Effector CD8-positive, alpha-beta T cell (primary cell): ENCODE data around the gene FAM50A.

Experiments
- DNase-seq: peaks from one replicate; lab custom pipeline; 2025; lab: John Stamatoyannopoulos, UW

FAM50A gene

DNA sequence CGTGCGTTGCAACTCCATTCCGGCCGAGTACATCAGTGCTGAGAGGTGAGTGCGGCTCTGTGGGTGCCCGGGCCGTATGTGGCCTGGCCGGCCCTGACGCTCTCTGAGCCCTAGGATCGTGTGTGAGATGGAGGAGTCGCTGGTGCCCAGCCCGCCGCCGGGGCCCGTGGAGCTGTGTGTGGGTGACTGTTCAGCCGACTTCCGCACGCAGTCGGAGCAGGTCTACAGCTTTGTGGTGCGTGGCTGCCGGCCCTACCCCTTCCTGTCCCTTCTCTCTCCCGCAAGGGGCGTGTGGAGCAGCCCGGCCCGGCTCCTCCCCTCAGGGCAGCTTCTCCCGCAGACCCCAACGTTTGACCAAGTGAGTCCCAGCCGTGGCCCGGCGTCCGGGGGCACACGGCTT lies 22.1 kb downstream of the FAM50A start:
- DNase-seq: no peak

DNA sequence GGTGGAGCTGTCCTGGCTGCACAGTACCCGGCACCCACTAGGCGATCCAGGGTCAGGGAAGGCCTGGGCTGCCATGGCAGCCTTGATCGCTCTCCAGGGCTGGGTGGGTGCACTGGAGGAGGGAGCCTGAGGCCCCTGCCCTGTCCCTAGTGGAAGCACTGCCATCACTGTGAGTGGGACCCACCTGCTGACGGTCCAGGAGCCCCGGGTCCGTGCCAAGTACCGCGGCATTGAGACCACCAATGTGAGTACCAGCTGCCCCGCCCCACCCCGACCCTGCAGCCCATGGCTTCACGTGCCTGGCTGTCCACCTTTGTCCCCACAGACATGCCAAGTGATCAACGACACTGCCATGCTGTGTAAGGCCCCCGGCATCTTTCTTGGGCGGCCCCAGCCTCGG lies 23.0 kb downstream of the FAM50A start:
- DNase-seq: no peak

DNA sequence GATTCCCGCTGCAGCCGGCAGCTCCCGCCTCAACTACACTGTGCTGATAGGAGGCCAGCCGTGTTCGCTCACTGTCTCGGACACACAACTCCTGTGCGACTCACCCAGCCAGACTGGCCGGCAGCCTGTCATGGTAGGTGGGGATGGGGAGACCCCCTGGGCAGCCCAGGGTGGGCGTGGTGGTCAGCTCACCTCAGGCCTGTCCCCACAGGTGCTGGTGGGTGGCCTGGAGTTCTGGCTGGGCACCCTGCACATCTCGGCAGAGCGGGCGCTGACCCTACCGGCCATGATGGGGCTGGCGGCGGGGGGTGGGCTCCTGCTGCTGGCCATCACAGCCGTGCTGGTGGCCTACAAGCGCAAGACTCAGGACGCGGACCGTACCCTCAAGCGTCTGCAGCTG lies 23.6 kb downstream of the FAM50A start:
- DNase-seq: no peak

DNA sequence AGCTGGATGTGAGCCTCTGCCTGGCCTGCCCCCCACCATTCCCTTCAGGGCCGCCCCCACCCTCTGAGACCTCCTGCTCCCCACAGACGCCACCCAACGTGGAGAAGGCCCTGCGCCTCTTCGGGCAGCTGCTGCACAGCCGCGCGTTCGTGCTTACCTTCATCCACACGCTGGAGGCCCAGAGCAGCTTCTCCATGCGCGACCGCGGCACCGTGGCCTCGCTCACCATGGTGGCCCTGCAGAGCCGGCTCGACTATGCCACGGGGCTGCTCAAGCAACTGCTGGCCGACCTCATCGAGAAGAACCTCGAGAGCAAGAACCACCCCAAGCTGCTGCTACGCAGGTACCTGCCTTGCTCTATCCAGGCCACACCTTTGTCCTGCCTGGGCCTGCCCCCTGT lies 24.3 kb downstream of the FAM50A start:
- DNase-seq: no peak

DNA sequence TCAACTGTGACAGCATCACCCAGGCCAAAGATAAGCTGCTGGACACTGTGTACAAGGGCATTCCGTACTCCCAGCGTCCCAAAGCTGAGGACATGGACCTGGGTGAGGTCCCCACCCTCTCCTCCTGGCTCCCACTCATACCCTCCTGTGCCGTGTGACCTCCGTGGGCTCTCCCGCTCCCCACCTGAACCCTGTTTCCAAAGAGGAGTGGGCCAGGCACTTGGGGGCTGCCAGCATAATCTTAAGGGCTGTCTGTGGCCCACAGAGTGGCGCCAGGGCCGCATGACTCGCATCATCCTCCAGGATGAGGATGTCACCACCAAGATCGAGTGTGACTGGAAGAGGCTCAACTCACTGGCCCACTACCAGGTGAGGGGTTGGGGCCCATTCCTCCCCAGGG lies 25.2 kb downstream of the FAM50A start:
- DNase-seq: no peak

DNA sequence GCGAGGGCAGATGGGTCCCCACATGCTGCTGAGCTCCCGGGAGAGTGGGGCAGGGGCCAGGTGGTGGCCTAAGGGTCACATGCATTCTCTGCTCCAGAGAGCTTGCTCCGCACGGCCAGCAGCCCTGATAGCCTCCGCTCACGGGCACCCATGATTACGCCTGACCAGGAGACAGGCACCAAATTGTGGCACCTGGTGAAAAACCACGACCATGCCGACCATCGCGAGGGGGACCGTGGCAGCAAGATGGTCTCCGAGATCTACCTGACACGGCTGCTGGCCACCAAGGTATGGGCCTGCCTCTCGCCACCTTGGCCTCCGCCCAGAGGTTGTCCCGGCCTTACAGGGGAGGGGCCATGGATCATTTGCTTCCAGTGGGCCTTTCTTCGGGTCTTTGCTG lies 25.9 kb downstream of the FAM50A start:
- DNase-seq: no peak

DNA sequence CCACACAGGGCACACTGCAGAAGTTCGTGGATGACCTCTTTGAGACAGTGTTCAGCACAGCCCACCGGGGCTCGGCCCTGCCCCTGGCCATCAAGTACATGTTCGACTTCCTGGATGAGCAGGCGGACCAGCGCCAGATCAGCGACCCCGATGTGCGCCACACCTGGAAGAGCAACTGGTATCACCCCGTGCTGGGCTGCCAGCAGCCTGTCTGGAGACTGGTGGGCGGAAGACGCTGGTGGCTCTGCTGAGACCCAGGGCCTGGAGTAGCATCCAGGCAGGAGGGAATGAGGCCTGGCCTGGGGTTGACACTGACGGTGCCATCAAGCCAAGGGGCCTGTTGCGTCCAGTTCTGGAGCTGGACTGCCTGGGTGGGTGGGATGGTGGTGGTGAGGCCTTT lies 26.5 kb downstream of the FAM50A start:
- no peak for DNase-seq

DNA sequence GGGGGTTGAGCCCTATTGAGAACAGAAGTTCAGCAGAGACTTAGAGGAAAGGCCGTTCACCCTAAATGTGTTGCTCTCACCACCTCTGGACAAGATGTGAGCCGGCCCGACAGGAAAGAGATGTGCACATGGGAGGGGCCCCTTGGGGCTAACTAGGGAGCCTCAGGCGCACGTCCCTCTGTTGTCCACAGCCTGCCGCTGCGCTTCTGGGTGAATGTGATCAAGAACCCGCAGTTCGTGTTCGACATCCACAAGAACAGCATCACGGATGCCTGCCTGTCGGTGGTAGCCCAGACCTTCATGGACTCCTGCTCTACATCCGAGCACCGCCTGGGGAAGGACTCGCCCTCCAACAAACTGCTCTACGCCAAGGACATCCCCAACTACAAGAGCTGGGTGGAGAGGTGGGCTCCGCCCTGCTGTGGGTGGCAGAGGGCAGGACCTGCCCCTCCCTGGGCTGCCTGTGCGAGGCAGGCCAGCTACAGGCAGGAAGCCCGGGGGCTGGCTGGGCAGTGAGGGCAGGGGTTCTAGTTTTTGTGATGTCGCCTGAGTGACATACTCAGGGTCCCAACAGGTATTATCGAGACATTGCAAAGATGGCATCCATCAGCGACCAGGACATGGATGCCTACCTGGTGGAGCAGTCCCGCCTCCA lies 27.1 kb downstream of the FAM50A start:
- DNase-seq: no peak

DNA sequence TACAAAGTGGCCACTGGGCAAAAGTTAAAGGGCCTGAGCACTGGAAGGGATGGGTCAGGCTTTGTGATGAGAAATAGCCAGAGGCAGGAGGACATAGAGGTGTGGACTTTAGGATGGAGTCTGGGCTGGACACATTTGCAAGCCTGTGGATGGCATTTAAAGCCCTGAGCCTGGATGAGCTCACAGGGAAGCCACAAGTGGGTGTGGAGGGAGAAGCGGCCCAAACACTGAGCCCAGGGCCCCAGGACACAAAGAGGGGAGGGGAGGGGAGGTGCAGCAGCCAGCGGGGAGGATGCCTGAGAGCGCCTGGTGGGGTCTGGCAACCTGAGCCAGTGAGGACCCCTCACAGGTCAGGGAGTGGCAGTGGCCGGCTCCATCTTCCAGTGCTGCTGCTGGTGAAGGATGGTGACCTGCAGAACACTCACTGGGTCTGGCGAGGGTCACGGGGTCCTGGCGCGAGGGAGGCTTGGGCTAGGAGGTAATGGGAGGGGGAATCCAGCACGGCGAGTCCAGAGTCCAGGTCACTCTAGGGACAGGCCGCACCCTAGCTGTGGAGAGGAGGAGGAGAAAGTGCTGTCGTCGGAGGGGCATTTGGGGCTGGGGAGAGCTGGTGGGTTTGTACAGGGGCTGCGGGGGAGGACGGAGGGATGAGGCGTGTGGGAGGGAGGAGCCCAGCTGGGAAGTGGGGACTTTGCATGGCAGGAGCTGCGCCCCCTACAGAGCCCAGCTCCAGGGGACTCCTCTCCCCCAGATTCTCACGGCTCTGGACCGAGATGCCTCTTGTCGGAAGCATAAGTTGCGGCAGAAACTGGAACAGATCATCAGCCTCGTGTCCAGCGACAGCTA lies 28.1 kb downstream of the FAM50A start:
- no peak for DNase-seq

DNA sequence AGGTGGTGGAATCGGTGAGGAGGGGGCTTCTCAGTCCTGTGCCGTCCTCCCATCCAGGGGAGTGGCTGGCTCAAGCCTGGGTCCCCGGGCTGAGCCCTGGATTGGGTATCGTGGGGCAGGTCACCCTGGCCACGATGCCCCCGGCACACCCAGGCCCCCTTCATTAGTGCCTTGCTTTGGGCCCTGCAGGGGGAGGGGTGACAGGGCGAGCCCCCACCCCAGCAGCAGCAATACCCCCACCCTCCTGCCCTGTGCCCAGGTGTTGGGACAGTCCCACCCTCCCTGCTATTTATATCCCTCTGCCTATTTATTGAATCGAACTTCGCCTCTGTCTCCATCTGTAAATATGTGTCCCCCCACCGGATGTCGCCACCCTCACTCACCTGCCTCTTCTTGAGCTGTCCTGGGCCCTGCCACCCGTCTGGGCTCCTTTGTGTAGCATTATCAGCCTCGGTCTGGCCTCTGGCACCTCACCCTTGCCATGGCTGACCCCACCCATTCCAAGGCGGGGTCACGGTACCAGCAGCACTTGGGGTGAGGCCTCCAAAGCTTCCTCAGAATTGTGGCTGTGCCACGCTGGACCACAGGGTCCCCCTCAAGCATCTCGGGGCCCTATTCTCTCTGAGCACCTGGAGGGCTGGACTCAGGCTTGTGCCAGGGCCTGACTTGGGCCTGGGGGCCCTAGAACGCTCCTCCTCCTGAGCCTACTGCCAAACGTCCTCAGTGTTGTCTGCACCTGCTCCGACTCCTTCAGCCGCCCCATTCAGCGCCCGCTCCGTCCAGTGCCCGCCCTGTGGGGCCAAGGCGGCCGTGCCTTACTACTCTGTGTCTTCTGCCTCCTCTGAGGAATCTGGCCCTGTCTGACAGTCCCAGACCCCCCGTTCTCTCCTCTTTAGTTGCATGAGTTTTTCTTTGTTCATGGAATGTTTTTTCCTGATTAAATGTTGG lies 29.0 kb downstream of the FAM50A start:
- no peak for DNase-seq

DNA sequence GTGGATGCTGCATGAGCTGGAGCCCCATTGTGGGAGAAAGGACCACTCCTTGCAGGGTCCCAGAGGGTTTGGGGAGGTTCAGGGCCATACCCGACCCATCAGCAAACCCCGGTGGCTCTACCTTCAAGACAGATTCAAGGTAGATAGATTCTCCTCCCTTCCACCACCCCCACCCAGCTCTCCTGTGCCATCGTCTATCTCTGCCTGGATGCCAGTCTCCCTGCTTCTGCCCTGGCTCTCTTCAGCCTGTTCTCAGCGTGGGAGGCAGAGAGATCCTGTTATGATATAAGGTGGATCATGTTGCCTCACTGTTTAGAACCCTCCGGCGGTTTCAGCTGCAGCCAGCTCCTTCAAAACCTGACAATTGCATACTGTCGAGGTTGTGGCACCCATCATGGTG lies 29.7 kb downstream of the FAM50A start:
- DNase-seq: no peak

DNA sequence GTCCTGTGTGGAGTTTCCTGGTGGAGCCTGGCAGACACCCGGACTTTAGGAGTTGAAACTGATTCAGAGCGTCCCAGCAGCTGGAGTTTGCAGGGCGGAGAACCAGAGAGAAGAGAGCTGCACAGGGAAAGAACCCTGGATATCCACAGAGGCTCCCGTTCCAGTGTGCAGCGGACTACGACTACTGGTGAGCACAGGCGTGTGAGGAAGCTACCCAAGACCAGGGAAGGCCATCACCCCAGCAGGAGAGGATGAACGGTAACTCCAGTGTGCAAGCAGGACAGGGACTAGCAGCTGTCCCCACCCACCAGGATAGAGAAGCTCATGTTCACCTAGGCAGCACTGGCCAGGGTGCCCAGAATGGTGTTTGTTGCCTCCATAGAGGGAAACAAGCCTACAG lies 32.9 kb downstream of the FAM50A start:
- no peak for DNase-seq

DNA sequence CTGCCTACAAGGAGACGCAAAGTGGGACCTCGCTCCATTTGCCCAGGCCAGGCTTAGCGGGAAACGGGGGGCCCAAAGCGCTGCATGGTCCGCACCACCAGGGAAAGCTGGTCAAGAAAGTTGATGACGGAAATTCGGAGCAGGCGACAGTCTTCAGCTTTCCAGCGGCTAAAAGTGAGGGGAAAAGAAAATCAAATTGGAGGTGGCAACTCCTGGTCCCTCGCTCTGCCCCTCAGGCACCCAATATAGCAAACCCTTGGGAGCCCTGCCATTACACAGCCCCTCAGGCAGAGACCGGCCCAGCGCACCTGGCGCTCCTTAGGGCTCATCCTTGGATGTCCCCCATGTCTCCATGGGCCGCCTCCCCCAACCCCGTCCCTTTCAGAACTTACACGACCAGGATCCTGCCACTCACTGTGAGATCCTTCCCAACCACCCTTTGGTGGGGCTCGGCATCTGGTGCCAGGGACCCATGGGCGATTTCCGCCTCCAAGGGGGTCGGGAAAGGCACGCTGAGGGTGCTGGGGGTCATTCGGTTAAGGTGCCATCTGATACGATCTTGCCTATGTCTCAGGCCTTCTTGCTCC lies 34.0 kb downstream of the FAM50A start:
- DNase-seq: no peak

DNA sequence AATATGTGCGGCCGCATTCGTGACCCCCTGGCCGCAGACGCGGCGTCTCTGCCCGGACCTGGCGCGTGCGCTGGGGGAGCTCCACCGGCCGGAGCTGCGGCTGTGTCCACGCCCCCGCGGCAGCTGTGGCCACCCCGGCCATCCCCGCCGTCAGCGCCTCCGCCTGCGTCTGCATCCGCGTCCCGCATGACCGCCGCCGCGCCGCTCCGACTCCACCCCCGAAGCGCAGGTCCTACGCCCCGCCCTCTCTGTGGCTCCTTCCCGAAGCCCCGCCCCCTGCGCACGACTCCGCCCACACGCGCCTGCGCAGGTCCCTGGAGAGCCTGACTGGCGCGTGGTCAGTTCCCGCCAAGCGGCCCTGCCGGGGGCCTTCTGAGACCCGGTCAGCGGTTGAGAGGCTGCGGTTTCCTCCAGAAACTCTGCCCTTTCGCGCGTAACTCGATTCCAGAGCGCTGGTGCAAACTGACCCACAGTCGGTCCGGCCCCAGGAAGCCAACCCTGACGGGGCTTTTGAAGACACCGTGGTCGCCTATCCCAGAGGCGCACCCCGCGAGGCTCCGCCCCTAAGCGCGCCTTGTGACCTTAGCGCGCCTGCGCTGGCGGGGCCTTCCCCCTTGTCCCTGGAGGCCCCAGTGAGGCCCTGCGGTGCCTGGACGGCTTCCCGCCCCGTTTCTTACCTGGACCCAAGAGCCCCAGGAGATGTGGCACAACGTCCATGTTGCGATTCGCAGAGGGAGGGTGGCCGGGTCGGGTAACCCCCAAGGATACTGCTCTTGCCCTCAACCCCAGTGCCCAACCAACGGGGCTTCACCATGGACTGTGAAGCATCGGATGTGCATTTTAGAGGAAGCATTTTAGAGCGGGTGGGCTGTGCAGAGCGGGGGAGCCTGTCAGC lies 35.0 kb downstream of the FAM50A start, which contains the start of gene LAGE3:
LAGE3 (minus strand) TSS at position 554 of the 895 bp plus-strand sequence; CDS start at position 188, 366 bp downstream.
- DNase-seq: peak; percentile 87

DNA sequence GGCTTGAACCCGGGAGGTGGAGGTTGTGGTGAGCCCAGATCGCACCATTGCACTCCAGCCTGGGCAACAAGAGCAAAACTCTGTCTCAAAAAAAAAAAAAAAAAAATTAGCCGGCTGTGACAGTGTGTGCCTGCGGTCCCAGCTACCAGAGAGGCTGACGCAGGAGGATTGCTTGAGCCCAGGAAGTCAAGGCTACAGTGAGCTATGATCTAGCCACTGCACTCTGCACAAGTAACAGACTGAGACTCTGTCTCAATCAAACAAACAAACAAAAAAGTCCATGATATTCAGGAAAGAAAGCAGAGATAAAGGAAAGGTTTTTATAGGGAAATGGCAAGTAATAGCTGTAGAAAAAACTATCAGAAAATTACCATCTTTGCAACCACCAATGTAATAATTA lies 37.3 kb downstream of the FAM50A start:
- no peak for DNase-seq

DNA sequence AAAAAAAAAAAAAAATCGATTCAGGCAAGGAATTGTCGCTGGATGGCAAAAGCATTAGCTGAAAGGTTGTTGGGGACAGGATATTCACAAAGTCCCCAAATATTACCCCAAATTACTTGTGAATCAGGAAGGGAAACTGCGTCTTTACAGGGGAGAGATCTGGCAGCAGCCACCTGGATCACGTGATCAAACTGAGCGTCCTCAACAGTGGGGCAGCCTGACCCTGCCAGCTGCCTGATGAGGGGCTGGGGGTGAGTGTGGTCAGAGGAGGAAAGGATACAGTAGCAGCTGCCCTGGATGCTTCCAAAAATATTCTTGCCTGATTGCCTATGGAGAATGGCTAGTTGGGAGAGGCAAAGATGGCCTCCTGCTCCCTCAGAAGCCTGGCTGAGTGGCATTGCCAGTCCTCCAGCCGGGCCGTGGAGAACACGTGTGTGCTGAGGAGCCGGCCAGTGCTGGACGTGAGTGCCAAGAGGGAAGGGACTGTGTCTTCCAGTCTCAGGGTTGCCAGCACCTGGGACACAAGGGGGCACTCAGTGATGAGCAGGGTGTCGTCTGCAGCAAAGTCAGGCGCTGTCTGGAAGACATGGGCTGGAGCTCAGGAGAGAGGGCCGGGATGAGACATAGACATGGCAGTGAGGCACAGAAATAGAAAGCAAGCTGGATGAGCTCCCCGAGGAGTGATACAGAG lies 38.1 kb downstream of the FAM50A start:
- no peak for DNase-seq

DNA sequence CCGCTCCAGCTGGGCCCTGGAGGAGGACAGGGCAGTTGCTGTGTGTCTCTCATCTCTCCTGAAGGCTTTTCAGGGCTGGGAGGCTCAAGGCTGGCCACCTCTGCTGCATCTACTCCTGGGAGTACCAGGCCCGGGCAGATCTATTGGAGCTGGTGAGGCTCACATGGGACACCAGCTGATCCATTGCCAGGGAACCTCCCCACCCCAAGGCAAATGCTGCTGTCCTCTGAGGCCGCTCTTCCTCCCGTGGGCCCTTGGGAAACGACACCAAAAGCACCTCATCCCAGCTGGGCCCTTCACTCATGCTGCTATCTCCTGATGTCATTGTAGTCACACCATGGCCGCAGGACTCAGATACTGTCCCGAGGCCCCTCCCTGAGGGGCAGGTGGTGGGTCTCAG lies 38.8 kb downstream of the FAM50A start:
- DNase-seq: no peak

DNA sequence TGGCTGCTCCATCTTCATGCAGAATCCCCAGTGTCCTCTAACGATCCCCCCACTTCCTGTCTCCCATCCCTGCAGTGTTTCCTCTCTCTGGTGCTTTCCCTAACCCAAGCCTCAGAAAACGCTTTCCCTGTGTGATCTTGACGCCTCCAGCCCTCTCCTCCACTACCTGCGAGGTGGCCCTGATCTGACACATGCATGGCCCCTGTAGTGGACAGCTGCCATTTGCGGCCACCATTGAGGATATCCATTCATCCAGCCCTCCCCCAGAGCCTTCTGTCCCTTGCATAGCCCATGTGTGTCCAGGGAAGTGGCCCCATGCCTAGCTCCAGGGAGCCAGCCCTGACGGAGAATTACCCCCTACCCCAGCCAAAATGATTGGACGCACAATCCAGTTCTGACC lies 39.4 kb downstream of the FAM50A start:
- no peak for DNase-seq

DNA sequence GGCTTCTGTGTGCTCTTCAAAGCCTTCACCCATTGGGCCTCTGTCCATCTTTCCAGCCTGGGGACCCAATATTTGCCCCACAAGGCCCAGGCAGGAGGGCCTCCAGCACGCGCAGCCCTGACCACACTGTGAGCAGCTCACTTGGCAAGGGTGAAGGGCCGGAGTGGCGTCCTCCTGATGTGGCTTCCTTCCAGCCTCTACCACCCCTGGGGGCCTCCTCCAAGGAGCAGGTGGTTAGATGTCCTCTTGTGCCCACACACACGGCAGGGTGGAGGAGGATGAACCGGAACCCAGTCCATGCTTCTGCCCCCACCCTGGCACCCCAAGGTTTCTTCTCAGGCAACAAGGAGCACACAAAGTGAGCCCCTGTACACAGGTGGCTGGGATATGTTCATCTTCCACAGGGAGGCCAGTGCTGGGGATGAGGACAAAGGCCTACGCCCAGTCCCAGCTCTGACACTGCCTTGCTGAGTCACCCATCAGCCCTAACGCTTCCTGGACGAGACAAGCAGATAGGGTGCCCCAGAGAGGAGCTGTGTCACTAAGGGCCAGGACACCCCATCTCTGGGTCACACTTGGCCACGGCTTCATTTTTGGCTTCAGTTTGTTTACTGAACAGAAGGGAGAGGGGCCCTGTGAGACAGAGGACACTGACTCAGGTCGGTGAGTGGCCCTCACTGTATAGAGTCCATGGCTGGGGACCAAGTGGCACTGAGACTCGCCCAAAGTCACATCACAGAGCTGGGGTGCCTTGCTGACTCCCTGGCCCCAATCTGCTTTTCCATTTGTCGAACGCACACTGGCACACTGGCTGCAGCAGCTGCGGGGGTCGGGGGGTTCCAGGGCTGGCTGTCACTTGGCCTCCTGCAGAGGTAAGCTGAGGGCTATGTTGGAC lies 40.6 kb downstream of the FAM50A start:
- DNase-seq: no peak
